ENCODE results near the gene PPFIA4. TPM values are rescaled to one million over a fixed set of nuclear protein-coding genes. Genes with fewer than 3 reads are reported as not detected.

The PPFIA4 gene
- total RNA-seq, 1 donor from 2014 or later: 0.29 TPM

GRCh38 chr1:203076031-203076511, 49.8 kb downstream of the PPFIA4 start:
- POLR2A ChIA-PET: no interaction called here
- intact Hi-C loops (cut with micrococcal nuclease): no loop called here
- H3K27me3 Mint-ChIP-seq: peaks cover 40% of the 10 kb centered on the region

GRCh38 chr1:203077367-203077766, 51.1 kb downstream of the PPFIA4 start:
- ChIA-PET POLR2A (no interaction called here), CTCF (interaction anchor here (1.1 kb wide), 1 partner anchor 10 kb away, joined by 3 read pairs; no protein-coding TSS in a partner anchor)
- H3K4me1 Mint-ChIP-seq: peaks cover 6% of the 10 kb centered on the region
- intact Hi-C loops (cut with micrococcal nuclease): no loop called here
- TF ChIP-seq, protein P1, sequence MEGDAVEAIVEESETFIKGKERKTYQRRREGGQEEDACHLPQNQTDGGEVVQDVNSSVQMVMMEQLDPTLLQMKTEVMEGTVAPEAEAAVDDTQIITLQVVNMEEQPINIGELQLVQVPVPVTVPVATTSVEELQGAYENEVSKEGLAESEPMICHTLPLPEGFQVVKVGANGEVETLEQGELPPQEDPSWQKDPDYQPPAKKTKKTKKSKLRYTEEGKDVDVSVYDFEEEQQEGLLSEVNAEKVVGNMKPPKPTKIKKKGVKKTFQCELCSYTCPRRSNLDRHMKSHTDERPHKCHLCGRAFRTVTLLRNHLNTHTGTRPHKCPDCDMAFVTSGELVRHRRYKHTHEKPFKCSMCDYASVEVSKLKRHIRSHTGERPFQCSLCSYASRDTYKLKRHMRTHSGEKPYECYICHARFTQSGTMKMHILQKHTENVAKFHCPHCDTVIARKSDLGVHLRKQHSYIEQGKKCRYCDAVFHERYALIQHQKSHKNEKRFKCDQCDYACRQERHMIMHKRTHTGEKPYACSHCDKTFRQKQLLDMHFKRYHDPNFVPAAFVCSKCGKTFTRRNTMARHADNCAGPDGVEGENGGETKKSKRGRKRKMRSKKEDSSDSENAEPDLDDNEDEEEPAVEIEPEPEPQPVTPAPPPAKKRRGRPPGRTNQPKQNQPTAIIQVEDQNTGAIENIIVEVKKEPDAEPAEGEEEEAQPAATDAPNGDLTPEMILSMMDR (IDR thresholded peaks at IDR 0.05): no peak
- H3K4me3 Mint-ChIP-seq: no peak overlapping the region
- H3K27me3 Mint-ChIP-seq: peaks cover 43% of the 10 kb centered on the region
- ATAC-seq (ENCODE audit: low read depth) (no peak), DNase-seq (no peak)
- no peak overlapping the region for H3K27ac Mint-ChIP-seq
- H3K9me3 Mint-ChIP-seq: no peaks in the 10 kb centered on the region
- no peaks in the 10 kb centered on the region for H3K36me3 Mint-ChIP-seq (ENCODE audit: low read depth)

More at GRCh38 chr1:203076031-203076511, 49.8 kb downstream of the PPFIA4 start:
- Mint-ChIP-seq H3K4me1 (peaks cover 6% of the 10 kb centered on the region), H3K4me3 (peak overlapping the region; percentile 42), H3K27ac (no peak overlapping the region), H3K9me3 (no peaks in the 10 kb centered on the region), H3K36me3 (ENCODE audit: low read depth) (no peaks in the 10 kb centered on the region)
- DNase-seq: no peak
- ATAC-seq (ENCODE audit: low read depth): no peak
- TF ChIP-seq, protein P1 (IDR thresholded peaks at IDR 0.05): no peak
- CTCF ChIA-PET: no interaction called here

GRCh38 chr1:203077956-203078355, 51.7 kb downstream of the PPFIA4 start:
- TF ChIP-seq, protein P1 (IDR thresholded peaks at IDR 0.05): no peak
- peaks cover 6% of the 10 kb centered on the region for H3K4me1 Mint-ChIP-seq
- no peaks in the 10 kb centered on the region for H3K9me3 Mint-ChIP-seq
- ATAC-seq (ENCODE audit: low read depth) (no peak), DNase-seq (no peak)
- no peak overlapping the region for H3K4me3 Mint-ChIP-seq
- no peak overlapping the region for H3K27ac Mint-ChIP-seq
- CTCF ChIA-PET: no interaction called here
- no peaks in the 10 kb centered on the region for H3K36me3 Mint-ChIP-seq (ENCODE audit: low read depth)
- peaks cover 39% of the 10 kb centered on the region for H3K27me3 Mint-ChIP-seq
- POLR2A ChIA-PET: no interaction called here
- intact Hi-C loops (cut with micrococcal nuclease): no loop called here

- H3K4me3 Mint-ChIP-seq: no peak overlapping the region
- H3K4me1 Mint-ChIP-seq: peaks cover 6% of the 10 kb centered on the region
- ChIA-PET CTCF (no interaction called here), POLR2A (no interaction called here)
- TF ChIP-seq, protein P1 (IDR thresholded peaks at IDR 0.05): no peak
- no peak overlapping the region for H3K27ac Mint-ChIP-seq
- no peak for ATAC-seq (ENCODE audit: low read depth)
- H3K27me3 Mint-ChIP-seq: peaks cover 34% of the 10 kb centered on the region
- H3K9me3 Mint-ChIP-seq: no peaks in the 10 kb centered on the region
- DNase-seq: no peak
- H3K36me3 Mint-ChIP-seq (ENCODE audit: low read depth): no peaks in the 10 kb centered on the region
- intact Hi-C loops (cut with micrococcal nuclease): no loop called here
These were observed 52.2 kb downstream of the PPFIA4 start for GRCh38 chr1:203078478-203078877.

DNA sequence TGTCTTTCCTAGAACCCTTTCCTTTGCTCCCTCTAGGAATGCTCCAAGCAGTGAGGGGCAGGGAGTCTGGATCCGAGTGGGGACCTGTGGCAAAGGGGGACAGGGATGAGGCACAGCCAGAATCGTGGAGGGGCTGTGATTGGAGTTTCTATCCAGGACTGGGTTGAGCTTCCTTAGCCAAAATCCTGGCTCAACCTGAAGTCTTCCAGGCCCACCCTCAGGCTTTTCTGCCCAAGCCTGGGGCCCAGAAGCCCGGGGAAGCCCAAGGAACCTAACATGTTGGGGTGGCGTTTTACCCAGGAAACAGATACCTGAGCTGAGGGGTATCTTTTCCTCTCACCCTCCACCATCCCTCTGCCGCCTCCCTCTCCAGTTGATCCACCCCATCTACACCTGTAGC, 54.2 kb downstream of the PPFIA4 start:
- Mint-ChIP-seq H3K4me1 (peaks cover 5% of the 10 kb centered on the region), H3K27ac (no peak overlapping the region), H3K36me3 (ENCODE audit: low read depth) (no peaks in the 10 kb centered on the region), H3K27me3 (peaks cover 20% of the 10 kb centered on the region), H3K4me3 (no peak overlapping the region), H3K9me3 (no peaks in the 10 kb centered on the region)
- DNase-seq: no peak
- ChIA-PET POLR2A (no interaction called here), CTCF (no interaction called here)
- intact Hi-C loops (cut with micrococcal nuclease): no loop called here
- ATAC-seq (ENCODE audit: low read depth): no peak
- TF ChIP-seq, protein P1 (IDR thresholded peaks at IDR 0.05): no peak
